Measurements from ENCODE around the gene PRIMPOL.
A peak's percentile ranks its signal among the peaks of the same experiment; 100 is the strongest.
"Not testable (repeated sequence)": the region's sequence is repeated elsewhere in the genome, so short reads cannot be mapped to it uniquely, and the experiment has no call there.

PRIMPOL gene, protein sequence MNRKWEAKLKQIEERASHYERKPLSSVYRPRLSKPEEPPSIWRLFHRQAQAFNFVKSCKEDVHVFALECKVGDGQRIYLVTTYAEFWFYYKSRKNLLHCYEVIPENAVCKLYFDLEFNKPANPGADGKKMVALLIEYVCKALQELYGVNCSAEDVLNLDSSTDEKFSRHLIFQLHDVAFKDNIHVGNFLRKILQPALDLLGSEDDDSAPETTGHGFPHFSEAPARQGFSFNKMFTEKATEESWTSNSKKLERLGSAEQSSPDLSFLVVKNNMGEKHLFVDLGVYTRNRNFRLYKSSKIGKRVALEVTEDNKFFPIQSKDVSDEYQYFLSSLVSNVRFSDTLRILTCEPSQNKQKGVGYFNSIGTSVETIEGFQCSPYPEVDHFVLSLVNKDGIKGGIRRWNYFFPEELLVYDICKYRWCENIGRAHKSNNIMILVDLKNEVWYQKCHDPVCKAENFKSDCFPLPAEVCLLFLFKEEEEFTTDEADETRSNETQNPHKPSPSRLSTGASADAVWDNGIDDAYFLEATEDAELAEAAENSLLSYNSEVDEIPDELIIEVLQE

DNA sequence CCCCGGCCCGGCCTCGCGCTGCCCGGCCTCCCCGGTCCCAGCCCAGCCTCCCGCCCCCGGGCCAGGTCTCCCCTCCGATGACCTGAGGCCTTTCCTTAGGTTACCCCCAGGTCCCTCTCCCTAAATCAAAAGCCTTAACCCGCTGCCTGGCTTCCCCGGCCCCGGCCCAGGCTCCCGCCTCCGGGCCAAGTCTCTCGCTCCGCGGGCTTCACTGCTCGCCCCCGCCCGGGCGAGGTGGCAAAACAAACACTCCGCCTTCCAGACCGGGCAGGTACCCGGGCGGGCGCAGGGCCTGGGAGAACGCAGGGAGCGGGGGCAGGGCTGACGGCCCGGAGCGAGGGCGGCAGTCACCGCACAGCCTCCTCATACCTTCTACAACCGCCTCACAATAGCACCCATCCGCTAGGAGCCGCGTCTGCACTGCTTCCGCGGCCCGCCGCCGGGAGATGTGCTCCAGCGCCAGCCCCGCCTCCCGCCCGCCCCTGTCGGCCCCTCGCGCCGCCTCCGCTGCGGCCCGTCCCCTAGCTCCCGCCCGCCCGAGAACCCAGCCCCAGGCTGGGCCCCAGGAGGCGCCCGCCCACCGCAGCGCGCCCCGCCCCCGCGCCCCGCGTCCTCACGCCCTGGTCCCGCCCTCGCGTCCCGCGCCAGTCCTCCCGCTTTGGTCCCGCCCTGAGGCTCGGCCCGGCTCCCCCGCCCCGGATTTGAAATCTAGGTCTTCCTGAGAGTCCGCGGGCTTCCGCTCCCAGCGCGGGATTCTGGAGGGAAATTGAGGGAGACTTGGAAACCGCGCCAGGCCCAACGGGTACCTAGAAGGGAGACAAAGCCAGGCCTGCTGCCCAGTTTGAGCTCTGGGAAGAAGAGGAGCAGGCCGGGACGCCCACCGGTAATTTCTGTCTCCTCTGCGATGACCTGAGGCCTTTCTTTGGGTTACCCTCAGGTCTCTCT, at the start of gene PRIMPOL, which contains the start of gene CASP3:
Gene PRIMPOL (plus strand): TSS at position 713 of the 945 bp plus-strand sequence. CDS start 7,403 bp downstream, outside the sequence.
Gene CASP3 (minus strand): TSS at position 422 of the 945 bp plus-strand sequence. CDS start 10,994 bp downstream, outside the sequence.
- DNase-seq (ENCODE audit: low read depth): peak; percentile 69

- DNase-seq (ENCODE audit: low read depth): not testable (repeated sequence)
Measured at GRCh38 chr4:184600982-184601381, 48.6 kb upstream of the PRIMPOL start.

DNA sequence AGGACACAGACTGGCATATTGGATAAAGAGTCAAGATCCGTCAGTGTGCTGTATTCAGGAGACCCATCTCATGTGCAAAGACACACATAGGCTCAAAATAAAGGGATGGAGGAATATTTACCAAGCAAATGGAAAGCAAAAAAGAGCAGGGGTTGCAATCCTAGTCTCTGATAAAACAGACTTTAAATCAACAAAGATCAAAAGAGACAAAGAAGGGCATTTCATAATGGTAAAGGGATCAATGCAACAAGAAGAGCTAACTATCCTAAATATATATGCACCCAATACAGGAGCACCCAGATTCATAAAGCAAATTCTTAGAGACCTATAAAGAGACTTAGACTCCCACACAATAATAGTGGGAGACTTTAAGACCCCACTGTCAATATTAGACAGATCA, 46.7 kb upstream of the PRIMPOL start:
- not testable (repeated sequence) for DNase-seq (ENCODE audit: low read depth)

DNA sequence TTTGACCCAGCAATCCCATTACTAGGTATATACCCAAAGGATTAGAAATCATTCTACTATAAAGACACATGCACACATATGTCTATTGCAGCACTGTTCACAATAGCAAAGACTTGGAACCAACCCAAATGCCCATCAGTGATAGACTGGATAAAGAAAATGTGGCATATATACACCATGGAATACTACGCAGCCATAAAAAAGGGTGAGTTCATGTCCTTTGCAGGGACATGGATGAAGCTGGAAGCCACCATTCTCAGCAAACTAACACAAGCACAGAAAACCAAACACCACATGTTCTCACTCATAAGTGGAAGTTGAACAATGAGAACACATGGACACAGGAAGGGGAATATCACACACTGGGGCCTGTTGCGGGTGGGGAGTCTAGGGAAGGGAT, 42.1 kb upstream of the PRIMPOL start:
- not testable (repeated sequence) for DNase-seq (ENCODE audit: low read depth)

GRCh38 chr4:184612074-184612473, 37.5 kb upstream of the PRIMPOL start:
- DNase-seq (ENCODE audit: low read depth): no peak

DNA sequence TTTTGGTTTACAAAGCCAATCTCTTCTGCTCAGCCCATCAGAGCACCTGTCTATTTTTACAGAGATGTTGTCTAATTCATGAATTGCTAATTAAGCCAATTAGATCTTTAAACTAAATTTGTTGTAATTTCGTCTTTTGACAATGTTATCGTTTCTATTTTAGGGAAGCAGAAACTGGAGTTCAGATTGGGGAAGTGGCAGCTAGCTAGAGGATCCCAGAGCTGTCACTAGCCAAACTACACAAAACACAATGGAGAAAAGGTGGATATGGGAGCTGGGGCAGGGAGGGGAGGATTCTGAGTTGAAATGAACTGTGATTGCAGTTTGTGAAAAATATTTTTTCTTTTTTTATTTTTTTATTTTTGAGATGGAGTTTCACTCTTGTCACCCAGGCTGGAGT, 36.1 kb upstream of the PRIMPOL start:
- DNase-seq (ENCODE audit: low read depth): no peak

- DNase-seq (ENCODE audit: low read depth): no peak
Measured at GRCh38 chr4:184614509-184614908, 35.0 kb upstream of the PRIMPOL start.

DNA sequence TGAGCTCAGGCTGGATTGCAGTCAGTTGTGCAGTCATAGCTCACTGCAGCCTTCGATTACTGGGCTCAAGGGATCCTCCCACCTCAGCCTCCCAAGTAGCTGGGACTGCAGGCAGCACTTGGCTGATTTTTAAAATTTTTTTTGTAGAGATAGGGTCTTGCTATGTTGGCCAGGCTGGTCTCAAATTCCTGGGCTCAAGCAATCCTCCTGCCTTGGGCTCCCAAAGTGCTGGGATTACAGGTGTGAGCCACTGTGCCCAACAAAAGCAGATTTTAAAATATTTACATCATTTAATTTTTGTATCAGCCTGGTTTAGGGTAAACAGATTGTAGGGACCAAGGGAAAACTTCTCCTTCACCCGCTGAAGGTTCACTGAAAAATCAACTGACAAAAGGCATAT, 33.4 kb upstream of the PRIMPOL start:
- not testable (repeated sequence) for DNase-seq (ENCODE audit: low read depth)

- no peak for DNase-seq (ENCODE audit: low read depth)
Measured at GRCh38 chr4:184616633-184617551, 32.6 kb upstream of the PRIMPOL start.

DNA sequence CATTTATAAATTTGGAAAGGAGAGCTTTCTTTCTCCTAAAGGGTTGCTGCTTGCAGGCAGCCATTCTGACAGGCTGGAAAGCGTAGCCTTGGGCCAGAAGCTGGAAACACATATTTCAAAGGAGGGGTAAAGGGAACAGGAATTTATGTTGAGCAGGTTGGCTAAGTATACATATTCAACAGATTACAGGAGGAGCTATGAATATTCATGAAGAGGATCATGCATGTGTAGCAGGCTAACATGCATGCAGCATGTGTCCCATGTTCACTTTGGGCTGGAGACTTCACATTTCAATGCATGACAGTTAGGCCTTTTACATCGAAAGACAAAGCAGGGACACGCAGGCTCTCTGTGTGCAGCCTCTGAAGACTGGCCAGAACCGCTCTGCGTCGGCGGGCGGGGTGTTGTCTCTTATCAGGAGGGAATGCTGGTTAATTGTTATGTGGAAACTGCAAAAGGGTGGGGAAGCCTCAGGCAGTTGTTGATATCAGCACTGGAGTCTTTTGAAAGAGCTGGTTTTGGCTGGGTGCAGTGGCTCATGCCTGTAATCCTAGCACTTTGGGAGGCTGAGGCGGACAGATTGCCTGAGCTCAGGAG, 31.8 kb upstream of the PRIMPOL start:
- DNase-seq (ENCODE audit: low read depth): no peak

DNA sequence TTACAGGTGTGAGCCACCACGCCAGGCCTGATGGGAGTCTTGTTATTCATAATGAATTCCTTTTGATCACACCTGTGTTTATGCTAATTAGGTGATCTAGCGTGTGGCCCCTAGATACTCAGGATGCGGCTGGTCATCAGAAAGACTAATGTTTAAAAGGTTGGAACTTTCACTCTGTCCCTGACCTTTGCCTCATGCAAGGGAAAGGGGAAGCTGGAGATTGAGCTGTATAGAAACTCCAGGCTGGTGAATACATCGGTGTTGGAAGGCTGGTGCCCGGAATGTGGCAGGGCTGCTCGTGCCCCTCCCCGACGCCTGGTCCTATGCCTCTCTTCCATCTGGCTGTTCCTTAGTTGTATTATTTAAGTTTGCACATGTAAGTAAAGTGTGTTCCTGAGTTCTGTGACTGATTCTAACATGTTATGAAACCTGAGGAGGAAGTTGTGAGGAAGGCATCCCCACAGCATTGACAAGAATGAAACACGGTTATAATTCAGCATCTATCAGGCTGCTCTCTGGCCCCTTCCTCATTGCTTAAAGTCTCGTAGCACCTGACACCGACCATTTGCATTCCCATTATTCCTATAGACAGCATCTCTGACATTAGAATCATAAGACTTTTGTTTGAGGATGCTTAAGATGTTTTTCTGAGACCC, 29.2 kb upstream of the PRIMPOL start:
- DNase-seq (ENCODE audit: low read depth): no peak

- DNase-seq (ENCODE audit: low read depth): no peak
Measured at GRCh38 chr4:184621518-184621917, 28.0 kb upstream of the PRIMPOL start.

GRCh38 chr4:184624504-184624903, 25.0 kb upstream of the PRIMPOL start:
- DNase-seq (ENCODE audit: low read depth): not testable (repeated sequence)

GRCh38 chr4:184624972-184625554, 24.5 kb upstream of the PRIMPOL start:
- no peak for DNase-seq (ENCODE audit: low read depth)

- not testable (repeated sequence) for DNase-seq (ENCODE audit: low read depth)
Measured at GRCh38 chr4:184625783-184626596, 23.5 kb upstream of the PRIMPOL start.

- no peak for DNase-seq (ENCODE audit: low read depth)
Measured at GRCh38 chr4:184628103-184628502, 21.4 kb upstream of the PRIMPOL start.

DNA sequence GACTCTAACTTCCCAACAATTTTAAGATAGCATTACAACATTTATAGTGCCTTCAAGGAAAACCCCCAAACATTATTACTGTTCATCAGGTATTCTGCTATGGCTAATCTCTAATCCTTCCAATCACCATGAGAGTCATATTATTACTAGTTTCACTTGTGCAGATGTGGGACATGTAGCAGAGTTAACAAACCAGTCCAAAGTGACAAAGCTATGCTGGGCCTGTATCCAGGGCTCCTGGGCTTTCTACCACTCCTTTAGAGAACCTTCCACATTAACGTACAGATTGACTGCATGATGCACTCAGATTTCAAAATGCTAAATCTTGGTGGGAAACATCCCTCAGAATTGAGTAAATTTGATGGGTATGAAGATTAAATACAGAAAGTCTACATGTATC, 16.7 kb upstream of the PRIMPOL start:
- no peak for DNase-seq (ENCODE audit: low read depth)

DNA sequence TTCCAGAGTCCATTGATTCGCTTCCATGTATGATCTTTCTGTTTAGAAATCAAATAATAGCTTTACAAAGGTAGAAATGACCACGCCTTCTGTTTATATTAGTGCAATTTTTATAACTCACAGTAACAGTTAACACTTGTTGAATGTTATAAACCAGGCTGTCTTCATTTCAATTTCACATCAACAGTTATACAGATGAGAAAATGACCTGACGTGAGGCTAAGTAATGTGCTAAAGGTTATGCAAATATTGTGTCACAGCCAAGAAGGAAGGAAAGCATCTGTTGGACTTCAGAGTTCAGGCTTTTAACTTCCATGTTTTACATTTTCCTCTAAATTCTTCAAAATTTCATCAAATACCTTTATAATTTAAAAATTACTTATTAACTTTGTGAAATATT, 14.2 kb upstream of the PRIMPOL start:
- DNase-seq (ENCODE audit: low read depth): no peak

DNA sequence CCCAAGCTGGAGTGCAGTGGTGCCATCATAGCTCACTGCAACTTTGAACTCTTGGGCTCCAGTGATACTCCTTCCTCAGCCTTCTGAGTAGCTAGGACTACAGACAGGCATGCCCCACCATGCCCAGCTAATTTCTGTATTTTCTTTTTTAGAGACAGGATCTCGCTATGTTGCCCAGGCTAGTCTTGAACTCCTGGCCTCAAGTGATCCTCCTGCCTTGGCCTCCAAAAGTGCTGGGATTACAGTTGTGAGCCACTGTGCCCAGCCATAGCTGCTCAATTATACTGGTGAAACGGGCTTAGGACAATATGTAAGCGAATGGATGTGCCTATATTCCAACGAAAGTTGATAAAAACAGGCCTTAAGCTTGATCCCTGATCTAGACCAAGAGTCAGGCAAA, 13.4 kb upstream of the PRIMPOL start:
- no peak for DNase-seq (ENCODE audit: low read depth)
